NCI-H526 treated with DMSO at 0.1 percent for 48 hours (cell line): ENCODE measurements around the gene RELA.

Source experiments
- DNase-seq: peaks from one replicate; lab custom pipeline; 2025; lab: John Stamatoyannopoulos, UW

Gene RELA

DNA sequence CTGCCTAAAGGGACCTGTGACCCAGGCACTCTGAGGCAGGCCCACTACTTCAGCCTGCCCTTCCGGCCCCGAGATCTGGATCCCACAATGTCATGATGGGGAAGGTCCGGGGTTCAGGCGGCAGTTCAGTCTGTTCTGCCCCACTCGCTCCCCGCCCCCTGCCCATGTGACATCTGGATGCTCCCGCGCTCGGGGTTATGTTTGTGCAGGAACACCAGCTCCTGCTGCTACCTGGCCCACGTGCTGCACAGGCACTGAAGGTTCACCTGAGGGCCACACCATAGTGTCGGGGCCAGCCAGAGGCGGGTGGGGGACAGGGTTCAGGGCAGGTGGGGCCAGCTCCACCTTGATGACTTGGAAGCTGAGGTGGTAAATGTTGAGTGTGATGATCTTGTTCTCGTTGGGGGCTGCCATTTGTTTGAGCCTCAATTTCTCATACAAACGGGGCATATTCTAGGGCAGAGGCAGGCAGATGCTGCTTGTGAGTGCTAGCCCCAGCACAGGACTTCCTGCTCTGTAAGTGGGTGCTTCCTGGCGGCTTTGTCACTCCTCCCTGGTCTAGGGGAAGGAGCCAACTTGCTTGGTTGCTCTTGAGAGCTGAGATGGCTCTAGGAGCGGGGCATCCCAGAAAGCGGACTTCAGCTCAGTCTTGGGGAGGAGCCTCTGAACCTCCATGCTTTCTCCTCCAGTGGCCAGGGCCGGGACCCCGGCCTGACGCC is 29.2 kb downstream of the RELA start:
- no peak for DNase-seq

GRCh38 chr11:65630215-65630614 is 32.5 kb downstream of the RELA start:
- DNase-seq, result no peak

DNA sequence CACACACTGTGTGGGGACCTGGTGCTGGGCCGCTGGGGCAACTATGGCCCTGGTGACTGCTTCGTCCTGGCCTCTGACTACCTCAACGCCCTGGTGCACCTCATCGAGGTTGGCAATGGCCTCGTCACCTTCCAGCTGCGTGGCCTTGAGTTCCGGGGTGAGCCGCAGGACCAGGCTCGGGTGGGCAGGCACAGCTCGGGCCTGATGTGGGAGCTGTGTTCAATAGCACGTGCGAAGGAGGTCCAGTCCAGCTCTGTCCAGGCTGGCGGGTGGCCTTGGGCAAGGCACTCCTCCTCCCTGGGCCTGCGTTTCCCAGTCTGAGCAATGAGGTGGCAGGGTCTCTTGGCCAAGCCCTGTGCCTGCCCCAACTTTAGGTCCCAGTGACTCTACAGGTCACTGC is 33.1 kb downstream of the RELA start:
- DNase-seq, result no peak

DNA sequence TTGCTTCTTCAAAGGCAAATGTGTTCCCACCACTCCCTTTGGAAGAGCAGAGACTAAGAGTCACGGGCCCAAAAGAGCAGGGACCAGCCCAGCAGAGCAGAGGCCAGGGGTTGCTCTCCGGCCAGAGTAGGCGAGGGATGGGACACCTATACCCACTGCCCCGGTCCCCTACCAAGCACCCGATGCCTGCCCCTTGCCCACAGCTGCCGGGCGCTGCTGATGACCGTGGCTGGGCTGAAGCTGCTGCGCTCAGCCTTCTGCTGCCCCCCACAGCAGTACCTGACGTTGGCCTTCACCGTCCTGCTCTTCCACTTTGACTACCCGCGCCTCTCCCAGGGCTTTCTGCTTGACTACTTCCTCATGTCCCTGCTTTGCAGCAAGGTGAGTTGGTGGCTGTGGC is 35.5 kb downstream of the RELA start:
- DNase-seq, result no peak

- DNase-seq, result peak; percentile 23
Observed at GRCh38 chr11:65625628-65626342, 36.9 kb downstream of the RELA start.

DNA sequence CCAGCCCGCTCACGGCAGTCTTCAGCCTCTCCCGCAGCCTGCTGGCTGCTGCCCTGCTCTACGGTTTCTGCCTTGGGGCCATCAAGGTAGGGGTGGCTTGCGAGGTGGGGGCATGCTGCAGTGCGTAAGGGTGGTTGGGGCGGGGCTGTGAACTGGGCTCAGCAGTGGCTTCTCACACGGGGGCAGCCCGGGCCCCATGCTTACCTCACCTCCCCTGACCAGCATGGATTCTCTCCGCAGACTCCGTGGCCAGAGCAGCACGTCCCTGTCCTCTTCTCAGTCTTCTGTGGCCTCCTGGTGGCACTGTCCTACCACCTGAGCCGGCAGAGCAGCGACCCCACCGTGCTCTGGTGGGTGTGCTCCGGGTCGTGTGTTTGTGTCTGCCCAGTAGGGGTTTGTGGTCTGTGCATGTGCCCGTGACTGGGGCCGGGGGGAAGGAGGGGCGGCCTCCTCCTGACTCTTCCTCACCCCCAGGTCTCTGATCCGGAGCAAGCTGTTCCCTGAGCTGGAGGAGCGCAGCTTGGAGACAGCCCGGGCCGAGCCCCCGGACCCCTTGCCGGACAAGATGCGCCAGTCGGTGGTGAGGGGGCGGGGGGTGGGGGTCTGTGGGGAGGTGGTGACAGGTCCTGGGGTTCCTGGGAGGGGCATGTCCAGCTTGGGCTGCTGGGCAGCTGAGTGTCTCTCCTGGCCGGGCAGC is 37.6 kb downstream of the RELA start:
- no peak for DNase-seq

- no peak for DNase-seq
Observed at GRCh38 chr11:65623852-65624616, 38.7 kb downstream of the RELA start.

DNA sequence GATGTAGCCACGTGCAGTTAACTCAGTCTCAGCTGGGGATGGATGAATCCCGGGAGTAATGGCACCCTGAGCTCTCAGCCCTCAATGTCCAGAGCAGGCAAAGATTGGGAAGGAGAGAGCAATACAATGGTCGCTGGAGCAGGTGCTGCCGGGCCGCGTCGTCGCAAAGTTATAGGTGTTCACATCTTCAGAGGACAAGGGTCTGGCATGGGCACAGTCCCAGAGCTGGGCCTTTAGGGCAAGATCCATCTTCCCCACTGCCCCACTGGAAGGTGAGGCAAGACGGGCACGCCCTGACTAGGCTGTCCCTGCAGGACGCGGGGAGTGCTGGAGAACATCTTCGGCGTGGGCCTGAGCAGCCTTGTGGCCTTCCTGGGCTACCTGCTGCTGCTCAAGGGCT is 39.5 kb downstream of the RELA start:
- DNase-seq, result no peak

DNA sequence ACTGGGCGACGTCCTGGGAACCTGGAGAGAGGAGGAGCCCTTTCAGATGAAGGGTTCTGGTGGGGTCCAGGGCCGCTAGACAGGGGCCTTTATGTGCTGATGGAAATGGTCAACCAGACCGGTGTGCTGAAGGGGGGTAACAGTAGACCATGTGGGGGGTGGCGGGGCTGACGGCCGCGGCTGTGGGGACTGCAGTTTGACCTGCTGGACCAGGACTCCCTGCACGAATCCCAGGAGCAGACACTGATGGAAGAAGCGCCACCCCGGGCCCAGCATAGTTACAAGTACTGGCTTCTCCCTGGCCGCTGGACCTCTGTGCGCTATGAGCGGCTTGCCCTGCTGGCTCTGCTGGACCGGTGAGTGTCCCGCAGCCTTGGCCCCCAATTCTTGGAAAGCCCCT is 40.7 kb downstream of the RELA start:
- DNase-seq, result no peak

GRCh38 chr11:65621460-65621859 is 41.3 kb downstream of the RELA start:
- no peak for DNase-seq

DNA sequence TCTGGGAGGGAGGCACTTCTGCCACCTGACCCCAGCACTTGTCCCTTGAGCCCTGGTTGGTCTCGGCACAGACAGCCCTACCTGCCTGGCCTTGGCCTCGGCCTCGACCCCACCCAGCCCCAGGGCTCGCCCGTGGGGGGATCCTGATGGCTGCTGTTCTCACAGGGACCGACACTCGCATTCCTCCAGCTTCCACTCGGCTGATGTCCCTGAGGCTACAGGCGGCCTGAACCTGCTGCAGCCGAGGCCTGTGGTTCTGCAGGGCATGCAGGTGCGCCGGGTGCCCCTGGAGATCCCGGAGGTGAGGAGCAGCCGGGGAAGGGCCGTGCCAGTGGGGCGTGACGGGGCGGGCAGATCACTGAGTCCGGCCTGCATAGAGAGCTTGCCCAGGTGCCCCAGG is 42.0 kb downstream of the RELA start:
- no peak for DNase-seq

DNA sequence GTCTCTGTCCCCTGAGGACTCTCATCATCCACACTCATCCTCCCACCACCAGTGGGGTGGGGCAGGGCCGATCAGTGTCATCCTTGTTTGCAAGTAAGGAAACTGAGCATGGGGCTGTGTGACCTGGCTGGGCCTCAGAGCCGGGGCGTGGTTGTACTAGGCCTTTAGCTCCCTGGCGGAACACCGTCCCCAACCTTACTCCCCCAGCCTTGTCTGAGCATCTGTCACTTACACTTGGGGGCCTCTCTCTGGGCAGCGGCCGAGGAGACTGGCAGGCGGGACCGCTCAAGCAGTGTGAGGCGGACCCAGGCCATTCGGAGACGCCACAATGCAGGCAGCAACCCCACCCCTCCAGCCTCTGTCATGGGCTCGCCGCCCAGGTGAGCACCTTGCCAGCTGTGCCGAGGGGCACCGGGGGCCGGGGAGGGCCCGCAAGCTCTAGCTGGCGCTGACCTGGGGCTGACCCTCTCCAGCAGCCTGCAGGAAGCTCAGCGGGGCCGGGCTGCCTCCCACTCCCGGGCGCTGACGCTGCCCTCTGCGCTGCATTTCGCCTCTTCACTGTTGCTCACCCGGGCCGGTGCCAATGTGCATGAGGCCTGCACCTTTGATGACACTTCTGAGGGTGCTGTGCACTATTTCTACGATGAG is 43.3 kb downstream of the RELA start:
- DNase-seq, result no peak

DNA sequence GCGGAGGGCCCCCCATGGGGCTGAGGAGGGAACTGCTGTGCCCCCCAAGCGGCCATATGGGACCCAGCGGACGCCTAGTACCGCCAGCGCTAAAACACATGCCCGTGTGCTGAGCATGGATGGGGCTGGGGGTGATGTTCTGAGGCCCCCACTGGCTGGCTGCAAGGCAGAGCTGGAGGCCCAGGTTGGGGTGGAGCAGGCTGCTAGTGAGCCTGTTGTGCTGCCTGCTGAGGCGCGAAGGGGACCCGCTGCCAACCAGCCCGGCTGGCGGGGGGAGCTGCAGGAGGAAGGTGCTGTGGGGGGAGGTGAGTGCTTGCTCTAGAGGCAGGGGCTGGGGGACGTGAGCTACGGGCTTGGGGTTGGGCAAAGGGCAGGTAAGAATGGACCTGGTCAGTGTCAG is 44.0 kb downstream of the RELA start:
- DNase-seq, result no peak

DNA sequence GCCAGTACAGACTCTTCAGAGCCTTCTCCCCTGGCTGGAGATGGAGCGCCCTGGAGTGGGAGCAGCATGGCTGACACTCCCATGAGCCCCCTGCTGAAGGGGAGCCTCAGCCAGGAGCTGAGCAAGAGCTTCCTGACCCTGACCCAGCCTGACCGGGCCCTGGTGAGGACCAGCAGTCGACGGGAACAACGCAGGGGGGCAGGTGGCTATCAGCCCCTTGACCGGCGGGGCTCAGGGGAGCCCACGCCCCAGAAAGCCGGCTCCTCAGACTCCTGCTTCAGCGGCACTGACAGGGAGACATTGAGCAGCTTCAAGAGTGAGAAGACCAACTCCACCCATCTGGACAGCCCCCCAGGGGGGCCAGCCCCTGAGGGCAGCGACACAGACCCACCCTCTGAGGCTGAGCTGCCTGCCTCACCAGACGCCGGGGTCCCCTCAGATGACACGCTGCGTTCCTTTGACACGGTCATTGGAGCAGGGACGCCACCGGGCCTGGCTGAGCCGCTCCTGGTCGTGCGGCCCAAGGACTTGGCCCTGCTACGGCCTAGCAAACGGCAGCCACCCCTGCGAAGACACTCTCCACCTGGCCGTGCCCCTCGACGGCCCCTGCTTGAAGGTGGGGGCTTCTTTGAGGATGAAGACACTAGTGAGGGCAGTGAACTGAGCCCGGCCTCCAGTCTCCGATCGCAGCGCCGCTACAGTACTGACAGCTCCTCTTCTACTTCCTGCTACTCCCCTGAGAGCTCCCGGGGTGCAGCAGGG is 44.5 kb downstream of the RELA start:
- no peak for DNase-seq

GRCh38 chr11:65617136-65617850 is 45.4 kb downstream of the RELA start:
- DNase-seq, result no peak

- DNase-seq, result no peak
Observed at GRCh38 chr11:65616575-65617001, 46.1 kb downstream of the RELA start.

- no peak for DNase-seq
Observed at GRCh38 chr11:65615950-65616574, 46.7 kb downstream of the RELA start.

- DNase-seq, result peak; percentile 100
Observed at GRCh38 chr11:65615229-65615949, 47.3 kb downstream of the RELA start, which contains the start of gene PCNX3. Gene PCNX3 (plus strand): TSS chr11:65615776. CDS start chr11:65616312, 536 bp downstream.
